H9 (cell line): Measurements from ENCODE around the gene ZNF578. TPM values are rescaled to one million over a fixed set of nuclear protein-coding genes. Genes with fewer than 3 reads are reported as not detected.
"Not testable (repeated sequence)": the region's sequence is repeated elsewhere in the genome, so short reads cannot be mapped to it uniquely, and the experiment has no call there.

Source experiments
- DNase-seq: peaks from one replicate; pipeline ENCODE4 v3.0.0-alpha.2; 2017
- H2AFZ ChIP-seq: one replicate; pipeline ENCODE4 v1.6.1; 2013; ENCODE audit warnings: mild to moderate bottlenecking, low read length, control low read depth, moderate library complexity
- H2AK5ac ChIP-seq: 2 replicates; pipeline ENCODE4 v1.6.1; 2013; ENCODE audit warnings: low read length, control low read depth, mixed read lengths; ENCODE audit not compliant: insufficient read length
- H2BK120ac ChIP-seq: one replicate; pipeline ENCODE4 v1.6.1; 2013; ENCODE audit warnings: low read depth, mild to moderate bottlenecking, low read length, control low read depth, inconsistent platforms; ENCODE audit not compliant: poor library complexity, severe bottlenecking
- H2BK12ac ChIP-seq: 2 replicates; pipeline ENCODE4 v1.6.1; 2013; ENCODE audit warnings: low read length, control low read depth, mixed read lengths, low read depth; ENCODE audit not compliant: insufficient read length
- H2BK15ac ChIP-seq: 2 replicates; pipeline ENCODE4 v1.6.1; 2013; ENCODE audit warnings: low read depth, low read length, control low read depth
- H2BK20ac ChIP-seq: one replicate; pipeline ENCODE4 v1.6.1; 2013; ENCODE audit warnings: low read depth, mild to moderate bottlenecking, low read length, control low read depth, inconsistent platforms; ENCODE audit not compliant: poor library complexity, severe bottlenecking
- H2BK5ac ChIP-seq: 2 replicates; pipeline ENCODE4 v1.6.1; 2013; ENCODE audit warnings: low read length, control low read depth, mixed read lengths; ENCODE audit not compliant: insufficient read length
- H3K14ac ChIP-seq: 2 replicates; pipeline ENCODE4 v1.6.1; 2013; ENCODE audit warnings: low read length, control low read depth; ENCODE audit not compliant: insufficient read depth
- H3K18ac ChIP-seq: 2 replicates; pipeline ENCODE4 v1.6.1; 2013; ENCODE audit warnings: low read depth, mild to moderate bottlenecking, mixed read lengths, low read length, control low read depth; ENCODE audit not compliant: insufficient read length
- H3K23ac ChIP-seq: 2 replicates; pipeline ENCODE4 v1.6.1; 2013; ENCODE audit warnings: low read length, control low read depth, mixed read lengths, low read depth; ENCODE audit not compliant: insufficient read length
- H3K23me2 ChIP-seq: 2 replicates; pipeline ENCODE4 v1.6.1; 2013; ENCODE audit warnings: low read depth, mild to moderate bottlenecking, mixed read lengths, low read length, control low read depth; ENCODE audit not compliant: insufficient read length, poor library complexity, severe bottlenecking
- H3K27ac ChIP-seq: 2 replicates; pipeline ENCODE4 v1.5.1; 2013; ENCODE audit warnings: low read length, control low read depth, mixed read lengths, low read depth; ENCODE audit not compliant: insufficient read length
- H3K27me3 ChIP-seq: 2 replicates; pipeline ENCODE4 v1.6.1; 2013; ENCODE audit warnings: low read length, control low read depth, inconsistent platforms; ENCODE audit not compliant: insufficient read depth
- H3K4ac ChIP-seq: 2 replicates; pipeline ENCODE4 v1.6.1; 2013; ENCODE audit warnings: low read depth, mild to moderate bottlenecking, control low read depth, inconsistent platforms, low read length, moderate library complexity
- H3K4me1 ChIP-seq: 2 replicates; pipeline ENCODE4 v1.6.1; 2013; ENCODE audit warnings: low read length, control low read depth, inconsistent platforms; ENCODE audit not compliant: insufficient read depth
- H3K4me2 ChIP-seq: 2 replicates; pipeline ENCODE4 v1.6.1; 2013; ENCODE audit warnings: low read length, control low read depth, mixed read lengths; ENCODE audit not compliant: insufficient read length, insufficient read depth
- H3K56ac ChIP-seq: 2 replicates; pipeline ENCODE4 v1.6.1; 2013; ENCODE audit warnings: low read depth, mild to moderate bottlenecking, mixed read lengths, low read length, control low read depth; ENCODE audit not compliant: insufficient read length
- H3K79me1 ChIP-seq: 2 replicates; pipeline ENCODE4 v1.6.1; 2013; ENCODE audit warnings: low read depth, mild to moderate bottlenecking, moderate library complexity, low read length, control low read depth, inconsistent platforms; ENCODE audit not compliant: insufficient read depth, poor library complexity, severe bottlenecking
- H3K79me2 ChIP-seq: 2 replicates; pipeline ENCODE4 v1.6.1; 2013; ENCODE audit warnings: low read length, control low read depth, inconsistent platforms; ENCODE audit not compliant: insufficient read depth
- H3K9ac ChIP-seq: 2 replicates; pipeline ENCODE4 v1.6.1; 2013; ENCODE audit warnings: low read length, control low read depth, mixed read lengths; ENCODE audit not compliant: insufficient read length; ENCODE audit errors: extremely low read depth
- H3K9me3 ChIP-seq: one replicate; pipeline ENCODE4 v1.6.1; 2013; ENCODE audit warnings: low read depth, low read length, inconsistent platforms; ENCODE audit not compliant: control insufficient read depth
- H3T11ph ChIP-seq: one replicate; pipeline ENCODE4 v1.6.1; 2013; ENCODE audit warnings: mild to moderate bottlenecking, low read length, control low read depth, inconsistent platforms
- H4K20me1 ChIP-seq: one replicate; pipeline ENCODE4 v1.6.1; 2013; ENCODE audit not compliant: control insufficient read depth, insufficient read length, insufficient read depth
- H4K5ac ChIP-seq: 2 replicates; pipeline ENCODE4 v1.6.1; 2013; ENCODE audit warnings: low read depth, mild to moderate bottlenecking, mixed read lengths, low read length, control low read depth; ENCODE audit not compliant: insufficient read length
- H4K8ac ChIP-seq: replicated peaks from 2 replicates; pipeline ENCODE4 v1.6.1; 2013; ENCODE audit warnings: low read length, control low read depth, mixed read lengths, low read depth; ENCODE audit not compliant: insufficient read length
- H4K91ac ChIP-seq: 2 replicates; pipeline ENCODE4 v1.6.1; 2013; ENCODE audit warnings: low read depth, mild to moderate bottlenecking, moderate library complexity, mixed read lengths, low read length, control low read depth; ENCODE audit not compliant: insufficient read length
- H3K27ac Mint-ChIP-seq, 3 experiments: 2 replicates in 2 of 3; 3 replicates in 1 of 3; pipeline ENCODE4 v1.8.0; 2020 to 2021; ENCODE audit warnings: mixed read lengths in 3 of 3, mild to moderate bottlenecking in 1 of 3, moderate library complexity in 1 of 3
- H3K27me3 Mint-ChIP-seq: 2 replicates; pipeline ENCODE4 v1.8.0; 2021; ENCODE audit warnings: low read depth, mild to moderate bottlenecking, moderate library complexity, mixed read lengths
- H3K36me3 Mint-ChIP-seq, 3 experiments: 2 replicates in 2 of 3; 3 replicates in 1 of 3; pipeline ENCODE4 v1.8.0; 2020 to 2021; ENCODE audit warnings: low read depth in 3 of 3, mixed read lengths in 3 of 3; ENCODE audit not compliant: insufficient read depth in 1 of 3
- H3K4me1 Mint-ChIP-seq, 2 experiments: 2 replicates each; pipeline ENCODE4 v1.8.0; 2020; ENCODE audit warnings: mixed read lengths in 2 of 2
- H3K4me3 Mint-ChIP-seq, 2 experiments: 2 replicates in 1 of 2; 3 replicates in 1 of 2; pipeline ENCODE4 v1.8.0; 2020 to 2021; ENCODE audit warnings: mild to moderate bottlenecking in 2 of 2, mixed read lengths in 2 of 2, moderate library complexity in 1 of 2
- H3K9me3 Mint-ChIP-seq, 2 experiments: 2 replicates in 1 of 2; 3 replicates in 1 of 2; pipeline ENCODE4 v1.8.0; 2020; ENCODE audit warnings: mild to moderate bottlenecking in 2 of 2, mixed read lengths in 2 of 2, moderate library complexity in 1 of 2
- WGBS: extraction: QIAGEN DNeasy Blood & Tissue Kit; methylation state at CpG from one replicate; pipeline ENCODE4 v1.1.7; 2013; ENCODE audit warnings: missing lambda C conversion rate, low lambda C conversion rate, mixed read lengths; ENCODE audit not compliant: insufficient read length; ENCODE audit errors: extremely low coverage; 5-methylcytosine and 5-hydroxymethylcytosine counted together
- total RNA-seq: library from RNA; stranded (reverse); gene quantifications from 2 replicates; pipeline ENCODE4 v1.2.1, GENCODE V29; 2021

ZNF578 gene
- total RNA-seq, 1 experiment from 2014 or later, result 5.3 TPM

DNA sequence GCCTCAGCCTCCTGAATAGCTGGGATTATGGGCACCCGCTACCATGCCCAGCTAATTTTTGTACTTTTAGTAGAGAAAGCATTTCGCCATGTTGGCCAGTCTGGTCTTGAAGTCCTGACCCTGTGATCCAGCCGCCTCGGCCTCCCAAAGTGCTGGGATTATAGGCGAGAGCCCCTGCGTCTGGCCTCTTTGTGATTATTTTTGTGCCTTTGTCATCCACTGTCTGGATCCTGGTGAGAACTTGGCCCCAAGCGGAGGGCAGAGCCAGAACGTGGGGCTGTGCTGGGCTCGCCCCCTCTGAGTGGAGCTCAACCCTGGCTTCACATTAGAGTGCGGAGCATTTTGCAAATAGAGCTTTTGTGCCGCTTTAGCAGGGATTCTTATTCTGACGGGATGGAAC is 47.6 kb downstream of the ZNF578 start:
- not testable (repeated sequence) for H3K4me2 ChIP-seq
- H3K36me3 Mint-ChIP-seq, result peaks cover 4 to 46% (median 11%) of the 10 kb centered on the region in 3 experiments; a peak in 5 of 7 replicates

More for the DNA sequence above, 47.6 kb downstream of the ZNF578 start:
- H3K4ac ChIP-seq, H3T11ph ChIP-seq, H3K4me3 Mint-ChIP-seq, H3K9me3 Mint-ChIP-seq, H4K8ac ChIP-seq, H2BK5ac ChIP-seq, H3K14ac ChIP-seq, H3K9ac ChIP-seq, H2BK15ac ChIP-seq, H2AK5ac ChIP-seq, DNase-seq, H2BK120ac ChIP-seq, H3K27ac Mint-ChIP-seq, H2BK20ac ChIP-seq, H3K9me3 ChIP-seq, H2AFZ ChIP-seq, H3K4me1 ChIP-seq, H4K20me1 ChIP-seq, H3K23ac ChIP-seq, H3K79me2 ChIP-seq, H3K79me1 ChIP-seq, H3K23me2 ChIP-seq, H3K56ac ChIP-seq, H2BK12ac ChIP-seq, H4K91ac ChIP-seq, H3K18ac ChIP-seq, H3K27ac ChIP-seq, H4K5ac ChIP-seq: not testable (repeated sequence)
- Mint-ChIP-seq H3K27me3 (peaks cover 99% of the 10 kb centered on the region), H3K4me1 (peaks cover 22 to 23% of the 10 kb centered on the region in 2 experiments)
- peaks cover 17% of the 10 kb centered on the region; the same call in 1 of the 2 replicates for H3K27me3 ChIP-seq
- WGBS, result no CpG with 5 or more reads among the region's 12 CpGs
